CD4-positive, alpha-beta memory T cell (primary cell): ENCODE measurements around the gene DMRT1. TPM values are rescaled to one million over a fixed set of nuclear protein-coding genes. Genes with fewer than 3 reads are reported as not detected.

Experiments
- CTCF ChIA-PET: fragments of 350-600 bp; sonication (Branson Sonifier 250); formaldehyde crosslinking; loops from one replicate; lab custom pipeline; 2021; ENCODE audit warnings: inconsistent platforms; ENCODE audit not compliant: partially characterized antibody; lab: Charles Lee
- POLR2A ChIA-PET: fragments of 350-600 bp; sonication (Branson Sonifier 250); formaldehyde crosslinking; loops from one replicate; lab custom pipeline; 2021; ENCODE audit not compliant: partially characterized antibody; lab: Charles Lee
- DNase-seq, 5 donors: peaks; one replicate each; pipeline versions ENCODE4 v3.0.0 to v3.0.0-alpha.2; 2020 to 2022; ENCODE audit warnings: mixed read lengths in 1 of 5
- H3K27ac ChIP-seq: one replicate; pipeline ENCODE4 v1.7.0; 2013; ENCODE audit warnings: low read depth, low read length
- H3K27me3 ChIP-seq: 2 replicates; pipeline ENCODE4 v1.7.0; 2013; ENCODE audit warnings: mild to moderate bottlenecking, low read length, moderate library complexity; ENCODE audit not compliant: insufficient read depth
- H3K36me3 ChIP-seq: 2 replicates; pipeline ENCODE4 v1.7.0; 2013; ENCODE audit warnings: mild to moderate bottlenecking, low read length, moderate library complexity; ENCODE audit not compliant: insufficient read depth
- H3K4me1 ChIP-seq: 2 replicates; pipeline ENCODE4 v1.7.0; 2013; ENCODE audit warnings: mild to moderate bottlenecking, low read length, moderate library complexity; ENCODE audit not compliant: insufficient read depth
- H3K4me3 ChIP-seq, 2 donors: one replicate each; pipeline ENCODE4 v1.7.0; 2013; ENCODE audit warnings: low read length in 2 of 2, mild to moderate bottlenecking in 1 of 2
- H3K9me3 ChIP-seq, 2 donors: one replicate each; pipeline ENCODE4 v1.7.0; 2013; ENCODE audit warnings: low read length in 2 of 2, control low read depth in 1 of 2; ENCODE audit not compliant: control insufficient read depth in 1 of 2
- H3K27ac Mint-ChIP-seq, 7 donors: one replicate each; pipeline ENCODE4 v1.8.0; 2020 to 2021; ENCODE audit warnings: mixed read lengths in 7 of 7, mild to moderate bottlenecking in 6 of 7, inconsistent platforms in 3 of 7, moderate library complexity in 3 of 7
- H3K27me3 Mint-ChIP-seq, 2 donors: one replicate each; pipeline ENCODE4 v1.8.0; 2020 to 2021; ENCODE audit warnings: mixed read lengths in 2 of 2
- H3K36me3 Mint-ChIP-seq, 2 donors: one replicate each; pipeline ENCODE4 v1.8.0; 2020 to 2021; ENCODE audit warnings: mixed read lengths in 2 of 2, inconsistent platforms in 1 of 2, mild to moderate bottlenecking in 1 of 2
- H3K4me1 Mint-ChIP-seq, 4 donors: one replicate each; pipeline ENCODE4 v1.8.0; 2020 to 2021; ENCODE audit warnings: mixed read lengths in 4 of 4, mild to moderate bottlenecking in 1 of 4
- H3K4me3 Mint-ChIP-seq, 8 donors: one replicate each; pipeline ENCODE4 v1.8.0; 2020 to 2021; ENCODE audit warnings: mixed read lengths in 8 of 8, mild to moderate bottlenecking in 7 of 8, moderate library complexity in 6 of 8, inconsistent platforms in 3 of 8
- H3K9me3 Mint-ChIP-seq, 8 donors: one replicate each; pipeline ENCODE4 v1.8.0; 2020 to 2021; ENCODE audit warnings: mixed read lengths in 8 of 8, mild to moderate bottlenecking in 5 of 8, inconsistent platforms in 3 of 8, moderate library complexity in 1 of 8
- intact Hi-C: fragments of 100-400 bp; cut with micrococcal nuclease; formaldehyde crosslinking; loops from one replicate; pipeline ENCODE4 v1.15.1; 2023
- polyA plus RNA-seq, 2 donors: library from polyadenylated mRNA; unstranded; fragments of 300-500 nt; fragmentation: Illumina TruSeq; gene quantifications; one replicate each; pipeline ENCODE4 v1.2.3, GENCODE V29; 2021
- total RNA-seq, 2 experiments: library from RNA; stranded (reverse); gene quantifications; one replicate each; pipeline ENCODE4 v1.2.3, GENCODE V29; 2021

The DMRT1 gene
- total and polyA plus RNA-seq, 4 experiments from 2014 or later: not detected

- intact Hi-C loops: no loop called here
- ChIA-PET POLR2A (no interaction called here), CTCF (no interaction called here)
- Histone ChIP-seq H3K27me3 (peaks cover 3% of the 10 kb centered on the region), H3K4me1 (no peaks in the 10 kb centered on the region), H3K27ac (no peak overlapping the region), H3K9me3 (no peaks in the 10 kb centered on the region), H3K36me3 (no peaks in the 10 kb centered on the region), H3K4me3 (no peak overlapping the region)
- no peaks in the 10 kb centered on the region for H3K36me3 Mint-ChIP-seq
- no peak for DNase-seq
- peaks cover under 1 to 4% (median 2%) of the 10 kb centered on the region in 4 donors for H3K4me1 Mint-ChIP-seq
- no peak overlapping the region for H3K27ac Mint-ChIP-seq
- peaks cover 5 to 17% of the 10 kb centered on the region in 2 donors for H3K27me3 Mint-ChIP-seq
- no peaks in the 10 kb centered on the region for H3K9me3 Mint-ChIP-seq
- H3K4me3 Mint-ChIP-seq: no peak overlapping the region
Observed at GRCh38 chr9:1014225-1014624, 172.7 kb downstream of the DMRT1 start.

GRCh38 chr9:1014640-1015039 lies 173.1 kb downstream of the DMRT1 start:
- intact Hi-C loops: no loop called here
- Histone ChIP-seq H3K27ac (no peak overlapping the region), H3K27me3 (no peaks in the 10 kb centered on the region), H3K4me1 (no peaks in the 10 kb centered on the region), H3K9me3 (no peaks in the 10 kb centered on the region), H3K4me3 (no peak overlapping the region), H3K36me3 (no peaks in the 10 kb centered on the region)
- H3K36me3 Mint-ChIP-seq: no peaks in the 10 kb centered on the region
- H3K27ac Mint-ChIP-seq: no peak overlapping the region
- ChIA-PET POLR2A (no interaction called here), CTCF (no interaction called here)
- DNase-seq: no peak
- H3K27me3 Mint-ChIP-seq: peaks cover 6 to 14% of the 10 kb centered on the region in 2 donors
- H3K4me1 Mint-ChIP-seq: peaks cover 0 to 3% (median under 1%) of the 10 kb centered on the region in 4 donors
- no peak overlapping the region for H3K4me3 Mint-ChIP-seq
- no peaks in the 10 kb centered on the region for H3K9me3 Mint-ChIP-seq

- H3K4me1 Mint-ChIP-seq: peaks cover 0 to 3% (median under 1%) of the 10 kb centered on the region in 4 donors
- peaks cover 0 to 14% (median 7%) of the 10 kb centered on the region in 8 donors for H3K9me3 Mint-ChIP-seq
- peaks cover 15 to 21% of the 10 kb centered on the region in 2 donors for H3K27me3 Mint-ChIP-seq
- intact Hi-C loops: no loop called here
- peaks cover 0 to 2% of the 10 kb centered on the region in 2 donors for H3K36me3 Mint-ChIP-seq
- CTCF ChIA-PET: no interaction called here
- H3K4me1 ChIP-seq: no peaks in the 10 kb centered on the region
- H3K27me3 ChIP-seq: no peaks in the 10 kb centered on the region
- no peak for DNase-seq
- H3K27ac ChIP-seq: no peak overlapping the region
- POLR2A ChIA-PET: no interaction called here
- no peak overlapping the region for H3K4me3 Mint-ChIP-seq
- no peak overlapping the region for H3K27ac Mint-ChIP-seq
- no peaks in the 10 kb centered on the region for H3K36me3 ChIP-seq
- no peak overlapping the region for H3K4me3 ChIP-seq
- no peaks in the 10 kb centered on the region for H3K9me3 ChIP-seq
Observed at GRCh38 chr9:1018121-1018520, 176.6 kb downstream of the DMRT1 start.

Other genes with a start within 250 kb of the DMRT1 start
- not detected for gene DMRT3, start 135.0 kb downstream of the DMRT1 start, total RNA-seq
- gene DMRT3, start 135.0 kb downstream of the DMRT1 start, polyA plus RNA-seq: not detected
- under 1 TPM in 1 of 2 experiments, not detected in 1; 0.23 TPM for gene DMRT2, start 208.7 kb downstream of the DMRT1 start, total RNA-seq
- under 1 TPM in 1 of 2 donors, not detected in 1; 0.08 TPM for gene DMRT2, start 208.7 kb downstream of the DMRT1 start, polyA plus RNA-seq